WI38 (cell line): ENCODE data around the gene LRRC26.

ENCODE experiments used
- H3K4me3 ChIP-seq: 2 replicates; pipeline ENCODE4 v1.5.1; 2011; ENCODE audit warnings: low read depth, mild to moderate bottlenecking, control low read depth, low read length
- TF ChIP-seq, protein P1 (sequence below): IDR thresholded peaks from 2 replicates; pipeline ENCODE4 v1.5.1; 2012; ENCODE audit warnings: low read depth, mild to moderate bottlenecking, control low read depth, low read length

Gene LRRC26

DNA sequence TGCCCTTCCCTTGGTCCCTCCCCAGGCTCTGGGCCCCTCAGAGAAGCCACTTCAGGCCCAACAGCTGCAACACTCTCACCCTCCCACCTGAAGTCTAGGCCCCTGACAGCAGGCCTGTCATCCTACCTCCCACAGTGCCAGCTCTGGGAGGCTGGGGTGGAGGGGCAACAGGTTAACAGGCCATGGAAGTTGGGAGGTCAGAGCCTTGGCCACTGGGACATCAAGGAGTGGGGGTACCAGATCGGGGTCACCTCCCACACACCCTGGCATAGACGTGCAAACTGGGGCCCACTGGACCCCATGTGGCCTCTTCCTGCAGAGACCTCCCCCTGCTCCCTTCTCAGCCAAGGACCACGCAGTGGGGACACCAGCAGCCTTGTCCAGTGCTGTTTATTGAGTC is 21.4 kb upstream of the LRRC26 start:
- TF ChIP-seq, protein P1, sequence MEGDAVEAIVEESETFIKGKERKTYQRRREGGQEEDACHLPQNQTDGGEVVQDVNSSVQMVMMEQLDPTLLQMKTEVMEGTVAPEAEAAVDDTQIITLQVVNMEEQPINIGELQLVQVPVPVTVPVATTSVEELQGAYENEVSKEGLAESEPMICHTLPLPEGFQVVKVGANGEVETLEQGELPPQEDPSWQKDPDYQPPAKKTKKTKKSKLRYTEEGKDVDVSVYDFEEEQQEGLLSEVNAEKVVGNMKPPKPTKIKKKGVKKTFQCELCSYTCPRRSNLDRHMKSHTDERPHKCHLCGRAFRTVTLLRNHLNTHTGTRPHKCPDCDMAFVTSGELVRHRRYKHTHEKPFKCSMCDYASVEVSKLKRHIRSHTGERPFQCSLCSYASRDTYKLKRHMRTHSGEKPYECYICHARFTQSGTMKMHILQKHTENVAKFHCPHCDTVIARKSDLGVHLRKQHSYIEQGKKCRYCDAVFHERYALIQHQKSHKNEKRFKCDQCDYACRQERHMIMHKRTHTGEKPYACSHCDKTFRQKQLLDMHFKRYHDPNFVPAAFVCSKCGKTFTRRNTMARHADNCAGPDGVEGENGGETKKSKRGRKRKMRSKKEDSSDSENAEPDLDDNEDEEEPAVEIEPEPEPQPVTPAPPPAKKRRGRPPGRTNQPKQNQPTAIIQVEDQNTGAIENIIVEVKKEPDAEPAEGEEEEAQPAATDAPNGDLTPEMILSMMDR: no peak
- H3K4me3 ChIP-seq: no peak overlapping the region

DNA sequence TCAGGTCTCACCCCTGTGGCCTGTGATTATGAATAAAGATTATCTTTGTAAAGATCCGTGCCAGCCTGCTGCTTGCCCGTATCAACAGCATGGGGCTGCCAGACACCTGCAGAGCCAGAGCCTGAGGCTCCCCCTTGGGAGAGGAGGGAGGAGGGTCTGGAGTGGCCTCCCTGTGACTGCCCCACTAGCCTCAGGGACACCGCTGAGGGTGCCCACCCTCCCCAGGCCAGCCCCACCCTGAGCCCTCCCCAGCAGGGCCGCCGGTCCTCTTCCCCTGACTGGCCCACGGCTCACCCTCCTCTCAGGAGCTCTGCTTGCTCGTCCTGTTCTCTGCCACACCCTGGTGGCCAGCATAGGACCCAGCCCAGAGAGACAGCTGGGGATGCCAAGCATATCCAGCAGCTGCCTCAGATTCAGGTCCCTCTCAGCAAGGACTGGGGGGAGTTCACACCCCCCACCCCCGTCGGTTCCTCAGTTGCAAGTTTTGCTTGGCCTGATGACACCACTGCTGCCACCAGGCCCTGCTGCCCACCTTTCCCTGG is 20.5 kb upstream of the LRRC26 start:
- TF ChIP-seq, protein P1: no peak
- no peak overlapping the region for H3K4me3 ChIP-seq

DNA sequence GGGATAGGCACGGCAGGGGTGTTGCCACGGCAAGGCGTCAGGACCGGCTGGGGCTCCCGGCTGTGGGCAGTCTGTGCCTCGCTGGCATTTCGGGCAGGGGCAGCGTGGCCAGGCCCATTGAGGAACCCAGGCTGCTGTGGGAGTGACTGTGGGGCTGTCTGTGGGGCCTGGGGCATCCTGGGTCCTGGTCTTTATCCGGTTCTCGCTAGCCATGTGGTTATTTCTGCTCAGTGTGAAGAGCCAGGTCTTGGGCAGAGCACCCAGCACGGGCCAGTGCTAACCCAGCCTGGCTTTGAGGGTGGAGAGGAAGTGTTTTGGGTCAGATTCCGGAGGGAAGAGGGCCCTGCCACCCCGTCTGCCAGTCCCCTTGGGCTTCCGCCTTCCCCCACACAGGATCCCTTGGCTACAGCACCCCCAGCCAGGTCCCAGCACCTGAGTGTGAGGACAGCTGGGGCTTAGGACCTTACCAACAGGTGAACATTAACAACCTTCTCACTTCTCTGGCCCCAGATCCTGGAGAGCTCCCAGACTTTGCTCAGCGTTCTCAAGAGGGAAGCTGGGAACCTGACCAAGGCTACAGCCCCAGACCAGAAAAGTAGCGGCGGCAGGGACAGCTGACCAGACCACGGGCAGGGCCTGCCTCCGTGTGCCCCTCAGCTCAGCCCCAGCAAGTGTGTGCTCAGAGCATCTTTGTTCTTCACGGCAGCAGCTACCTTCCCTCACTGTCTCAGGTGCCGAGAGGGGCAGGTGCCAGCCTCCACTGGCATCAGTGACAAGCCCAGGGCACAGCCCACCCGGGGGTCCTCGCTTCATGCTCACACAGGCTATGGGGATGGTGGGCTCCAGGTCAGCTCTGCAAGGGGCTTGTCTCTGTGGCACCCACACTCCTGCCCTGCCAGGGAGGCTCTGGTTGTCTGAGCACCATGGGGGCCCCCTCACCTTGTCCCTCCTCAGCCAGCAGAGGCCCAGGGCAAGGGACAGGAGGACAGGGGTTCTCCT is 19.7 kb upstream of the LRRC26 start:
- TF ChIP-seq, protein P1: no peak
- H3K4me3 ChIP-seq: peak overlapping the region; percentile 82

DNA sequence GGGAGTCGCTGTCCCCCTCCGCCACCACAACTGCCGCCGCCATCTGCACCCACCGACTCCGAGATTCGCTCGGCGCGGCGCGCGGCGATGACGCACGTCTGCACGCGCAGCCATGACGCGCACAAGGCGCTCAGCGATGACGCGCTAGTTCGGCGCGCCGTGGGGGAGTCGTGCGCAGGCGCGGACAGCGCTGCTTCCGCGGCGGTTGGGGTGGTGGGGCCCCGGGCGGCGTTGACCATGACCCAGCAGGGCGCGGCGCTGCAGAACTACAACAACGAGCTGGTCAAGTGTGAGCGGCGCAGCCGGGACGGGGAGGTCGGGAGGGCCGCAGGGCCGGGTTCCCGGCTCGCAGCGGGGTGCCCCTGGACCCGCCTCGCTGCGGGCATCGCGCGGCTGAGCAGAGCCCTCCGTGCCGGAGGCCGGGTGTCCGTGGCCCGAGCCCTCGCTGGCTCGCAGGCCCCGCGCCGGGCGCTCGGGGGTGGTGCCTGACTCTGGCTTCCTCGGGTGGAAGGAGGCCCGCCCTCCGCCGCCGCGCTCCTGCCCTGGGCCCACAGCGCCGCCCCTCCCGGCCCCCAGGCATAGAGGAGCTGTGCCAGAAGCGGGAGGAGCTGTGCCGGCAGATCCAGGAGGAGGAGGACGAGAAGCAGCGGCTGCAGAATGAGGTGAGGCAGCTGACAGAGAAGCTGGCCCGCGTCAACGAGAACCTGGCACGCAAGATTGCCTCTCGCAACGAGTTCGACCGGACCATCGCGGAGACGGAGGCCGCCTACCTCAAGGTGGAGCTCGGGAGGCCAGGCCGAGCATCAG is 18.8 kb upstream of the LRRC26 start, which contains the start of the genes ANAPC2 and SSNA1:
Gene ANAPC2 (minus strand): TSS at position 71 of the 807 bp plus-strand sequence. CDS start 28 bp downstream, at position 43.
Gene SSNA1 (plus strand): TSS at position 187 of the 807 bp plus-strand sequence. CDS start 51 bp downstream, at position 238.
- peak within 1 kb of the TSS; percentile 82 for H3K4me3 ChIP-seq
- TF ChIP-seq, protein P1: peak; percentile 47; the same call in 1 of the 2 replicates

DNA sequence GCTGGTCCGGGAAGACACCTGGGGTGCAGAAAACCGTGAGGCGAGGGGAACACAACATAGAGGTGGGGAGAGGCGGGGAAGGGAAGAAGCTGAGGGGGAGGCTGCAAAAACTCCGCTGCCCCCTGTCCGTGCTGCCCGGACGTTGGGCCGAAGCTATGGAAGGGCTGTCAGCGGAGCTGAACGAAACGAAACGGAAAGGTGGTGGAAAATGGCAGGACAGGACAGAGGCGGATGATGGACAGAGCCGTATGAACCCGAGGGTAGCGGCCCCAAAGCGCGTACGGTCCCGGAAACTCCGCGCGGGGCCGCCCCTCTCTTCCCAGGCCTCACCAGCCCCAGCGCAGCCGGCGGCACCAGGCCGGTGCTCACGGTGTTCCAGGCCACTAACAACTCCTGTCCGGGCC is 18.2 kb upstream of the LRRC26 start:
- H3K4me3 ChIP-seq: peak overlapping the region; percentile 82
- TF ChIP-seq, protein P1: no peak

DNA sequence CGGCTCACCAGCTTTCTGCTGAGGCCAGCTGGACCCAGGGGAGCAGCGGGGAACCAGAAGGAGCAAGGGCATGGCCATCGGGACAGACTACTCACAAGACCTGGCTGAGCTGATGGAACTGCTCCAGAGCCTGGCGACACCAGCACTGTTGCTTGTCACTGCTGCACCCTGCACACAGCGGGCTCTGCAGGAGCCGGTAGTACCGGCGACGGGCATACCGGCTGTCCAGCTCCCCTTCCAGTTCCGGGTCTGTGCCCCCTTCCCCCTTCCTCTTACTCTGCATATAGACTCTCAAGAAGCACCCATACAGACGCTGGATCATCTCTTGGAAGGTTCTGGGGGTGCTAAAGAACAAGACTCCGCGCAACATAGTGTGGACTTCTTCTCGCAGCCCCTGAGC is 17.5 kb upstream of the LRRC26 start:
- H3K4me3 ChIP-seq: peak overlapping the region; percentile 82
- TF ChIP-seq, protein P1: no peak
